Left ventricle myocardium inferior (tissue), 1 donor: Measurements from ENCODE around the gene N4BP2L1. TPM values are rescaled to one million over a fixed set of nuclear protein-coding genes. Genes with fewer than 3 reads are reported as not detected.

ENCODE experiments used
- DNase-seq: peaks from one replicate; pipeline ENCODE4 v3.0.0-alpha.2; 2020
- H3K27ac ChIP-seq: fragments of 200-600 bp; replicated peaks from 2 replicates; pipeline ENCODE4 v1.8.0; 2021
- H3K27me3 ChIP-seq: fragments of 200-600 bp; 2 replicates; pipeline ENCODE4 v1.8.0; 2021; ENCODE audit warnings: low read depth
- H3K36me3 ChIP-seq: fragments of 200-600 bp; 2 replicates; pipeline ENCODE4 v1.8.0; 2021
- H3K4me1 ChIP-seq: fragments of 200-600 bp; 2 replicates; pipeline ENCODE4 v1.8.0; 2021
- H3K4me3 ChIP-seq: fragments of 200-600 bp; 2 replicates; pipeline ENCODE4 v1.8.0; 2021; ENCODE audit warnings: mild to moderate bottlenecking, moderate library complexity
- H3K9me3 ChIP-seq: fragments of 200-600 bp; replicated peaks from 2 replicates; pipeline ENCODE4 v1.8.0; 2021
- intact Hi-C: fragments of 100-400 bp; cut with micrococcal nuclease; formaldehyde crosslinking; loops from one replicate; pipeline ENCODE4 v1.11.0; 2022
- total RNA-seq: library from RNA; stranded (reverse); fragmentation: NEBNext Ultra II Directional; extraction: Animal tissue kit (Norgen Biotek cat#: 25700); gene quantifications from one replicate; pipeline ENCODE4 v1.2.1, GENCODE V29; 2021
- TF ChIP-seq, protein P1 (sequence below): fragments of 200-600 bp; IDR thresholded peaks from 2 replicates; pipeline ENCODE4 v1.8.0; 2021; ENCODE audit warnings: antibody characterized with exemption, mild to moderate bottlenecking, borderline replicate concordance
- donor health status: DM: no; HTN: yes; CAD: no; lungs with severe emphysema.

The N4BP2L1 gene
- total RNA-seq, 1 donor from 2014 or later, result 4.6 TPM

DNA sequence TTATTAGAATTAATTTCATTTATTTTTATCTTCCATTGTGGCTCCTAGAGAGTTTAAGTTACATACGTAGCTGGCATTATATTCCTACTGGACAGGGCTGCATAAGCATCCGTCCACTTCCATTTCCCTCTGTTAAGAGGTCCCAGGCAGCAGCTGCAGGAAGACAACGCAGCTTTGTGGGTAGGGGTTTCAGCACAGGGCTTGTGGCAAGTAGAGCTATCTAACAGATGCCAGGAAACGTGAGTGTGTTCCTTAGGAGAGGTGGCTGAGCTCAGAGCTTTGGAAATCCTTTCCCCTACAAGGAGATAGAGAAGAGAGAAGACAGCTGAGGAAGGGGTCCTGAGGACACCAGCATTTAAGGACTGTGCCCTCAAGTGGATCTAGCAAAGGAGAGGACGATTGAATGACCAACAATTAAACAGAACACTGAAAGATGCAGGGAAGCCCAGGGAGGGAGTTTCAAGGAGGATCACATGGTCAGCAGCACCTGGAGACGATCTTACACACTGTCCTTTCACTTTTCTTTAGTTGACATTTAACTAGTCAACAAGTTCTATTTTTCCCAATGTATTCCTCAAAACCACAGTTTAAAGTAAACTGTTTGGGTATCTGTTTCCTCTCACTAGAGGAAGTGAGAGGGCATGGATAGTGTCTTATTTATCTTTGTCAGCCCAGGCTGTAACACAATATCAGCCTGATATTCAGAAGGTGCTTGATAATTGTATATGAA is 2.3 kb upstream of the N4BP2L1 start:
- Histone ChIP-seq H3K9me3 (no peaks in the 10 kb centered on the region), H3K27me3 (no peaks in the 10 kb centered on the region), H3K27ac (no peak overlapping the region), H3K4me1 (peaks cover 48% of the 10 kb centered on the region), H3K4me3 (no peak overlapping the region), H3K36me3 (peaks cover 21% of the 10 kb centered on the region)
- no peak for DNase-seq
- TF ChIP-seq, protein P1, sequence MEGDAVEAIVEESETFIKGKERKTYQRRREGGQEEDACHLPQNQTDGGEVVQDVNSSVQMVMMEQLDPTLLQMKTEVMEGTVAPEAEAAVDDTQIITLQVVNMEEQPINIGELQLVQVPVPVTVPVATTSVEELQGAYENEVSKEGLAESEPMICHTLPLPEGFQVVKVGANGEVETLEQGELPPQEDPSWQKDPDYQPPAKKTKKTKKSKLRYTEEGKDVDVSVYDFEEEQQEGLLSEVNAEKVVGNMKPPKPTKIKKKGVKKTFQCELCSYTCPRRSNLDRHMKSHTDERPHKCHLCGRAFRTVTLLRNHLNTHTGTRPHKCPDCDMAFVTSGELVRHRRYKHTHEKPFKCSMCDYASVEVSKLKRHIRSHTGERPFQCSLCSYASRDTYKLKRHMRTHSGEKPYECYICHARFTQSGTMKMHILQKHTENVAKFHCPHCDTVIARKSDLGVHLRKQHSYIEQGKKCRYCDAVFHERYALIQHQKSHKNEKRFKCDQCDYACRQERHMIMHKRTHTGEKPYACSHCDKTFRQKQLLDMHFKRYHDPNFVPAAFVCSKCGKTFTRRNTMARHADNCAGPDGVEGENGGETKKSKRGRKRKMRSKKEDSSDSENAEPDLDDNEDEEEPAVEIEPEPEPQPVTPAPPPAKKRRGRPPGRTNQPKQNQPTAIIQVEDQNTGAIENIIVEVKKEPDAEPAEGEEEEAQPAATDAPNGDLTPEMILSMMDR, result no peak
- intact Hi-C loops, result no loop called here

DNA sequence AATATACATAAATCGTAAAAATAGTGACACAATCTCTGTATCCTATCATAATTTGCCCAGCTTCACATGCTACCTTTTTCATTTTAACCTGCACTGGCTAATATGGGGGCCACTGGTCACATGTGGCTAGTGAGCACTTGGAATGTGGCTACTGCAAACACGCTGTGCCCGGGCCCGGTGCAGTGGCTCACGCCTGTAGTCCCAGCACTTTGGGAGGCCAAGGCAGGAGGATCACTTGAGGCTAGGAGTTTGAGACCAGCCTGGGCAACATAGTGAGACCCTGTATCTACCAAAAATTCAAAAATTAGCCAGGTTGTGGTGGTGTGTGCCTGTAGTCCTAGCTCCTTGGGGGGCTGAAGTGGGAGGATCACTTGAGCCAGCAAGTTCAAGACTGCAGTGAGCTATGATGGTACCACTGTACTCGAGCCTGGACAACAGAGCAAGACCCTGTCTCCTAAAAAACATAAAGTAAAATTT is 1.5 kb upstream of the N4BP2L1 start:
- intact Hi-C loops, result loop anchor here (10.0 kb wide), 1 partner anchor 105 kb away; the partner anchor contains the start of gene N4BP2L2
- no peak for DNase-seq
- TF ChIP-seq, protein P1, result no peak
- no peaks in the 10 kb centered on the region for H3K9me3 ChIP-seq
- no peak overlapping the region for H3K4me3 ChIP-seq
- H3K36me3 ChIP-seq, result peaks cover 18% of the 10 kb centered on the region
- peaks cover 54% of the 10 kb centered on the region for H3K4me1 ChIP-seq
- H3K27me3 ChIP-seq, result no peaks in the 10 kb centered on the region
- H3K27ac ChIP-seq, result peak overlapping the region; percentile 92

DNA sequence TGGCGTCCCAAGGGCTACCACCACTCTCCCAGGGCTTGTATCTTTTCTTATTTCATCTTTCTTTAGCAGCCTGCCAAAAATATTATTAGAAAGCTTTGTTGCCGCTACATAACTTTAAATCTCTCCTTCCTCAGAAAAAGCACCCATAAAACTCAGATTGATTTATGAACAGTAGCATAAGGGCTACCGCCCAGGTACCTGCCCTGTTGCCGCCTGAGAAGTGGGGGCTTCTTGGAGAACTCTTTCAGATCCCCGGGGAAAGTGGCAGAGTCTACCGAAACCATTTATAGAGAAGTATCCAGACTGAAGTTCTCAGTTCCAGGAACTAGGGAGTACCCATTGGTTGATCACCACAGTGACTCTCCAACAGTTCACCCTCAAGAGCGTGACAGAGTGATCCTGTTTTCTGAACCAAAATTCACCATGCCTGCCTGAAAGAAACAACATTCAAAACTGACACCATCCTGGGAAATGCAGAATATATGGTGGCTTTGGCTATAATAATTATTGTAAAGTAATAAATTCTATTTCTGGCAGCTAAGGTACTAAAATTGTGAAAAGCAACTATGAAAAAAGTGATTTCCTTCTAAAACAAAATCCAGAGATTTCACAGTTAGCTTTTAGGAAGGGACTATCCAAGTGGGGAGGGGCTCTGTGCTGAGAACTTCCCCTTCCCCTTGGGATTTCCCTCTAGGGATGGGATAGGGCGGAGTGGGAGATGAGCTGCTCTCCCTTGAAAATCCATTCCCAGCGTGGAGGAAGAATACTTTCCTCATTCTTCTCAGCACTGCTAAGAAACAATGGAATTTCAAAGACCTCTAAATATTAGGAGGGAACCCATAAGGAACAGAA is 877 bp upstream of the N4BP2L1 start:
- H3K27ac ChIP-seq, result peak overlapping the region; percentile 92
- H3K36me3 ChIP-seq, result peaks cover 21% of the 10 kb centered on the region
- peaks cover 58% of the 10 kb centered on the region for H3K4me1 ChIP-seq
- no peaks in the 10 kb centered on the region for H3K27me3 ChIP-seq
- intact Hi-C loops, result loop anchor here (10.0 kb wide), 1 partner anchor 106 kb away; the partner anchor contains the start of gene N4BP2L2
- TF ChIP-seq, protein P1, result no peak
- peak overlapping the region; percentile 83 for H3K4me3 ChIP-seq
- DNase-seq, result no peak
- no peaks in the 10 kb centered on the region for H3K9me3 ChIP-seq

DNA sequence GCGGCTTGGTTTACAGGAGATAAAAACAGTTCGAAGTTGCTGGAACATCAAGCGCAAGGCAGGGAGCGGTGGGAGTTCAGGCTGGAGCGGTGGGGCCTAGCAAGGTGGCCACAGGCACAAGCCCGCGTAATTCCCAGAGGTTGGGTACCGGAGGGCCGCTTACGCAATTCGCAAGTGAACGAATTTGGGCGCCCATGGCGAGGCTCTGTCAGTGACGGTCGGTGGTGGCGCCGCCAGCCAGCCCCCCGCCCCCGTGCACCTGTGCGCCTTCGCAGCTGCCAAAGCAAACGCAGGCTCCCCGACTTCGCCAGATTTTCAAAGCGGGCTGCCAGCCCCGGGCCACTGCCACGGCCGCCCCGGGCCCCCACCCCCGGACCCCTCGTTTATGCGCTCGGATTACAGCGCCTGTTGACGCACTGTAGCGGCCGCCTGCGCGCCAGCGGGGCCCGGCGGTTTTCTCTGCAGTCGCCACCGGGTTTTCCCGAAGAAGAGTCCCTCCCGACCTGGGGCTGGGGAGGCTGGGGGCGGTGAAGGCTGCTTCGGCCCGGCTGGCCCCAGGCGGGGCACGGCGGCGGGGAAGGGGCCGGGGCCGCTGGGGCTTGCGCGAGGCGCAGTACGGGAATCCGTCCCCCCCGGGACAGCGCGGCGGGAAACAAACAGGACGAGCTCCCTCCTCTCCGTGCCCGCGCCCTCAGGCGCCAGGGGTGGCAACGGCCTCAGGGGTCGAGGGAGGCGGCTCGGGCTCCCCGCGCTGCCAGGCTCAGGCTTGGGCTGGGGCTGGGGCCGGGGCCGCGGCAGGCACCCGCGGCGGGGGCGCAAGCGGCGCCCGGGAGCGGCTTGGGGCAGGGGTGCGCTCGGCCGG is 709 bp downstream of the N4BP2L1 start:
- H3K9me3 ChIP-seq, result no peaks in the 10 kb centered on the region
- peak overlapping the region; percentile 83 for H3K4me3 ChIP-seq
- DNase-seq, result peak; percentile 34
- H3K36me3 ChIP-seq, result peaks cover 16% of the 10 kb centered on the region
- H3K27ac ChIP-seq, result peak overlapping the region; percentile 92
- H3K27me3 ChIP-seq, result no peaks in the 10 kb centered on the region
- intact Hi-C loops, result loop anchor here (10.0 kb wide), 1 partner anchor 108 kb away; the partner anchor contains the start of gene N4BP2L2
- TF ChIP-seq, protein P1, result no peak
- H3K4me1 ChIP-seq, result peaks cover 57% of the 10 kb centered on the region
